Dedifferentiated amniotic fluid mesenchymal stem cell (primary cell): ENCODE measurements around the gene RAB3C.
"Not testable (repeated sequence)": the region's sequence is repeated elsewhere in the genome, so short reads cannot be mapped to it uniquely, and the experiment has no call there.

Experiments used
- DNase-seq: peaks from one replicate; pipeline ENCODE4 v3.0.0-alpha.2; 2016; ENCODE audit errors: extremely low spot score

RAB3C gene

GRCh38 chr5:58675341-58675740 is 92.5 kb downstream of the RAB3C start:
- no peak for DNase-seq

GRCh38 chr5:58677650-58678049 is 94.8 kb downstream of the RAB3C start:
- DNase-seq: no peak

- no peak for DNase-seq
These were observed 97.6 kb downstream of the RAB3C start for GRCh38 chr5:58680503-58680902.

GRCh38 chr5:58681943-58682342 is 99.1 kb downstream of the RAB3C start:
- no peak for DNase-seq

- DNase-seq: no peak
These were observed 100.7 kb downstream of the RAB3C start for GRCh38 chr5:58683567-58683966.

GRCh38 chr5:58687079-58687478 is 104.2 kb downstream of the RAB3C start:
- DNase-seq: no peak

GRCh38 chr5:58687595-58687994 is 104.7 kb downstream of the RAB3C start:
- no peak for DNase-seq

GRCh38 chr5:58699088-58699761 is 116.3 kb downstream of the RAB3C start:
- not testable (repeated sequence) for DNase-seq

GRCh38 chr5:58699762-58700118 is 116.9 kb downstream of the RAB3C start:
- DNase-seq: no peak

- no peak for DNase-seq
These were observed 121.2 kb downstream of the RAB3C start for GRCh38 chr5:58703925-58704555.

- no peak for DNase-seq
These were observed 123.9 kb downstream of the RAB3C start for GRCh38 chr5:58706736-58707135.

GRCh38 chr5:58708456-58708855 is 125.6 kb downstream of the RAB3C start:
- DNase-seq: no peak

- DNase-seq: not testable (repeated sequence)
These were observed 127.5 kb downstream of the RAB3C start for GRCh38 chr5:58710425-58710824.

- DNase-seq: no peak
These were observed 128.0 kb downstream of the RAB3C start for GRCh38 chr5:58710871-58711270.

- no peak for DNase-seq
These were observed 129.1 kb downstream of the RAB3C start for GRCh38 chr5:58711965-58712364.

- no peak for DNase-seq
These were observed 131.2 kb downstream of the RAB3C start for GRCh38 chr5:58714046-58714445.

- DNase-seq: no peak
These were observed 133.3 kb downstream of the RAB3C start for GRCh38 chr5:58715997-58716656.

- DNase-seq: no peak
These were observed 133.8 kb downstream of the RAB3C start for GRCh38 chr5:58716713-58717112.

GRCh38 chr5:58717303-58718007 is 134.6 kb downstream of the RAB3C start:
- DNase-seq: no peak

GRCh38 chr5:58718269-58718978 is 135.5 kb downstream of the RAB3C start:
- no peak for DNase-seq

GRCh38 chr5:58722160-58722559 is 139.3 kb downstream of the RAB3C start:
- no peak for DNase-seq

- DNase-seq: no peak
These were observed 142.1 kb downstream of the RAB3C start for GRCh38 chr5:58724992-58725391.
